HCT116 (cell line): ENCODE measurements around the gene ST3GAL6. TPM values are rescaled to one million over a fixed set of nuclear protein-coding genes. Genes with fewer than 3 reads are reported as not detected.

Source experiments
- ATAC-seq: fragments of 200-7000 bp; cut with Tn5 transposase; 2 replicates; pipeline ENCODE4 v1.9.1; 2020; ENCODE audit warnings: mild to moderate bottlenecking, moderate library complexity
- BruUV-seq: library from RNA; stranded (reverse); fragments of 400-500 nt; replicated peaks from 2 replicates; lab custom pipeline; 2021; lab: Mats Ljungman, UMichigan
- CTCF ChIA-PET: fragments of 300-600 bp; sonication (Branson Sonifier 250); formaldehyde crosslinking; loops from one replicate; lab custom pipeline; 2021; ENCODE audit warnings: antibody characterized with exemption; lab: Charles Lee
- POLR2A ChIA-PET: fragments of 300-600, 350-600 bp; sonication (Branson Sonifier 250); formaldehyde crosslinking; loops from one replicate; lab custom pipeline; 2021; ENCODE audit warnings: antibody characterized with exemption; lab: Charles Lee
- RAD21 ChIA-PET, 2 experiments: fragments of 300-600 bp; sonication (Branson Sonifier 250); formaldehyde crosslinking; loops; one replicate each; lab custom pipeline; 2023; ENCODE audit warnings: low total read pairs in 2 of 2; ENCODE audit not compliant: uncharacterized antibody in 2 of 2, unreplicated experiment in 2 of 2, low non-redundant PET in 1 of 2; lab: Charles Lee
- DNase-seq: peaks from one replicate; pipeline ENCODE4 v3.0.0-alpha.2; 2010; ENCODE audit warnings: low read depth, low spot score
- H2AFZ ChIP-seq: fragments of 200-600 bp; shearing (Covaris generic), sonication (generic); 2 replicates; pipeline ENCODE4 v1.6.1; 2017; ENCODE audit warnings: low read depth, mixed run types, mixed read lengths, antibody characterized with exemption, low read length; ENCODE audit not compliant: poor library complexity, severe bottlenecking
- H3K27ac ChIP-seq: 2 replicates; pipeline ENCODE4 v1.5.1; 2012; ENCODE audit warnings: low read depth, low read length
- H3K27me3 ChIP-seq: fragments of 200-600 bp; sonication (generic); 2 replicates; pipeline ENCODE4 v1.6.1; 2016; ENCODE audit warnings: mixed run types, low read length, mixed read lengths; ENCODE audit not compliant: insufficient read depth
- H3K36me3 ChIP-seq, 2 experiments: fragments of 200-500 bp in 1 of 2; fragments of 200-600 bp in 1 of 2; sonication (Bioruptor generic) in 1 of 2; sonication (generic) in 1 of 2; 2 replicates each; pipeline versions ENCODE4 v1.5.1 to v1.6.1; 2014 to 2016; ENCODE audit warnings: low read length in 2 of 2, inconsistent platforms in 1 of 2, mixed read lengths in 1 of 2, mixed run types in 1 of 2; ENCODE audit not compliant: insufficient read depth in 2 of 2, control insufficient read depth in 1 of 2
- H3K4me1 ChIP-seq, 2 experiments: fragments of 200-600 bp in 1 of 2; sonication (generic) in 1 of 2; 2 replicates each; pipeline versions ENCODE4 v1.5.1 to v1.6.1; 2012 to 2017; ENCODE audit warnings: low read length in 2 of 2, inconsistent platforms in 1 of 2, mild to moderate bottlenecking in 1 of 2, mixed read lengths in 1 of 2, mixed run types in 1 of 2, moderate library complexity in 1 of 2; ENCODE audit not compliant: insufficient read depth in 2 of 2, control insufficient read depth in 1 of 2
- H3K4me2 ChIP-seq: fragments of 200-600 bp; sonication (generic); 2 replicates; pipeline ENCODE4 v1.6.1; 2017; ENCODE audit warnings: mixed run types, low read length, mixed read lengths
- H3K4me3 ChIP-seq, 2 experiments: fragments of 200-600 bp in 1 of 2; sonication (generic) in 1 of 2; replicated peaks in 1 of 2; 2 replicates each; pipeline ENCODE4 v1.5.1; 2011 to 2016; ENCODE audit warnings: low read length in 2 of 2, control low read depth in 1 of 2, low read depth in 1 of 2, mild to moderate bottlenecking in 1 of 2, mixed read lengths in 1 of 2, mixed run types in 1 of 2
- H3K79me2 ChIP-seq: fragments of 200-600 bp; sonication (generic); 2 replicates; pipeline ENCODE4 v1.6.1; 2017; ENCODE audit warnings: mild to moderate bottlenecking, mixed run types, low read length, moderate library complexity, mixed read lengths; ENCODE audit not compliant: insufficient read depth
- H3K9ac ChIP-seq: fragments of 200-600 bp; sonication (generic); 2 replicates; pipeline ENCODE4 v1.6.1; 2016; ENCODE audit warnings: low read length, mixed read lengths
- H3K9me2 ChIP-seq: fragments of 200-600 bp; sonication (generic), shearing (Covaris generic); 2 replicates; pipeline ENCODE4 v1.6.1; 2017; ENCODE audit warnings: mixed run types, mild to moderate bottlenecking, moderate library complexity; ENCODE audit not compliant: insufficient read depth
- H3K9me3 ChIP-seq, 2 experiments: fragments of 200-500 bp in 1 of 2; fragments of 200-600 bp in 1 of 2; sonication (Bioruptor generic) in 1 of 2; sonication (generic) in 1 of 2; 2 replicates each; pipeline ENCODE4 v1.6.1; 2014 to 2017; ENCODE audit warnings: low read length in 2 of 2, mixed read lengths in 2 of 2, inconsistent platforms in 1 of 2, low read depth in 1 of 2, mild to moderate bottlenecking in 1 of 2, mixed run types in 1 of 2, moderate library complexity in 1 of 2; ENCODE audit not compliant: control insufficient read depth in 1 of 2, insufficient read depth in 1 of 2
- H4K20me1 ChIP-seq: fragments of 200-600 bp; sonication (generic), shearing (Covaris generic); 2 replicates; pipeline ENCODE4 v1.6.1; 2017; ENCODE audit warnings: mixed run types, mild to moderate bottlenecking, moderate library complexity; ENCODE audit not compliant: insufficient read depth
- CBX3 ChIP-seq: IDR thresholded peaks from 2 replicates; pipeline ENCODE4 v1.6.1; 2012; ENCODE audit warnings: low read depth
- EGR1 ChIP-seq: IDR thresholded peaks from 2 replicates; pipeline ENCODE4 v1.6.1; 2012; ENCODE audit warnings: low read depth
- ELF1 ChIP-seq: IDR thresholded peaks from 2 replicates; pipeline ENCODE4 v1.6.1; 2012; ENCODE audit warnings: low read depth, borderline replicate concordance
- FOSL1 ChIP-seq: IDR thresholded peaks from 2 replicates; pipeline ENCODE4 v1.6.1; 2012; ENCODE audit warnings: low read depth
- POLR2AphosphoS5 ChIP-seq: IDR thresholded peaks from 2 replicates; pipeline ENCODE4 v1.6.1; 2011; ENCODE audit warnings: mild to moderate bottlenecking, low read depth, low read length, moderate library complexity
- RAD21 ChIP-seq: IDR thresholded peaks from 2 replicates; pipeline ENCODE4 v1.6.1; 2012; ENCODE audit warnings: low read depth, mild to moderate bottlenecking
- ZNF274 ChIP-seq: fragments of 200-500 bp; sonication (Bioruptor generic); IDR thresholded peaks from 2 replicates; pipeline ENCODE4 v1.6.1; 2014; ENCODE audit warnings: mild to moderate bottlenecking, low read depth, low read length, inconsistent platforms
- intact Hi-C: fragments of 100-400 bp; cut with micrococcal nuclease; formaldehyde crosslinking; loops from 2 replicates; pipeline ENCODE4 v1.10.0; 2022
- total RNA-seq: library from RNA; stranded (reverse); gene quantifications from one replicate; pipeline ENCODE4 v1.2.1, GENCODE V29; 2021; ENCODE audit not compliant: unreplicated experiment

The ST3GAL6 gene
- total RNA-seq, 1 experiment from 2014 or later: 10.6 TPM

GRCh38 chr3:98799479-98799878 lies 36.3 kb downstream of the ST3GAL6 start:
- H3K36me3 ChIP-seq: peaks cover 30 to 53% of the 10 kb centered on the region in 2 experiments
- no peak overlapping the region for H2AFZ ChIP-seq
- no peaks in the 10 kb centered on the region for H3K27me3 ChIP-seq
- no peak overlapping the region for H3K27ac ChIP-seq
- peaks cover 3% of the 10 kb centered on the region; the same call in 1 of the 2 replicates for H4K20me1 ChIP-seq
- ChIA-PET CTCF (interaction anchor here (2.1 kb wide), 1 partner anchor 197 kb away, joined by 9 read pairs; no protein-coding TSS in a partner anchor), POLR2A (no interaction called here), RAD21 (no interaction called here)
- DNase-seq (no peak), ATAC-seq (no peak)
- no peaks in the 10 kb centered on the region for H3K9me3 ChIP-seq
- BruUV-seq: no TSS peak
- no peaks in the 10 kb centered on the region for H3K4me1 ChIP-seq
- peaks cover 4% of the 10 kb centered on the region; the same call in 1 of the 2 replicates for H3K79me2 ChIP-seq
- no peak overlapping the region for H3K4me3 ChIP-seq
- no peaks in the 10 kb centered on the region for H3K9me2 ChIP-seq
- no peak overlapping the region for H3K4me2 ChIP-seq
- intact Hi-C loops: loop anchor here (5.0 kb wide), 1 partner anchor 197 kb away; no protein-coding TSS in a partner anchor
- H3K9ac ChIP-seq: no peak overlapping the region
- TF ChIP-seq RAD21: no peak
- peak; percentile 27; the same call in 1 of the 2 replicates for TF ChIP-seq POLR2AphosphoS5
- TF ChIP-seq, all 23 proteins: peak for 1

- peaks cover 4% of the 10 kb centered on the region; the same call in 1 of the 2 replicates for H3K79me2 ChIP-seq
- H3K4me1 ChIP-seq: no peaks in the 10 kb centered on the region
- H3K27ac ChIP-seq: no peak overlapping the region
- TF ChIP-seq ZNF274 (no peak), CBX3 (no peak), EGR1 (no peak), FOSL1 (no peak), ELF1 (no peak)
- H2AFZ ChIP-seq: no peak overlapping the region
- POLR2A ChIA-PET: no interaction called here
- H3K4me3 ChIP-seq: no peak overlapping the region
- peaks cover 3% of the 10 kb centered on the region; the same call in 1 of the 2 replicates for H4K20me1 ChIP-seq
- intact Hi-C loops: no loop called here
- no TSS peak for BruUV-seq
- no peak overlapping the region for H3K4me2 ChIP-seq
- CTCF ChIA-PET: no interaction called here
- no peaks in the 10 kb centered on the region for H3K9me3 ChIP-seq
- H3K27me3 ChIP-seq: no peaks in the 10 kb centered on the region
- H3K36me3 ChIP-seq: peaks cover 38 to 60% of the 10 kb centered on the region in 2 experiments
- ATAC-seq (no peak), DNase-seq (no peak)
- RAD21 ChIA-PET: no interaction called here
- H3K9me2 ChIP-seq: no peaks in the 10 kb centered on the region
- no peak overlapping the region for H3K9ac ChIP-seq
Observed at GRCh38 chr3:98800401-98800800, 37.3 kb downstream of the ST3GAL6 start.
